G401 (cell line): Measurements from ENCODE around the gene AKR1B15. TPM values are rescaled to one million over a fixed set of nuclear protein-coding genes. Genes with fewer than 3 reads are reported as not detected.
"Not testable (repeated sequence)": the region's sequence is repeated elsewhere in the genome, so short reads cannot be mapped to it uniquely, and the experiment has no call there.

Experiments
- DNase-seq: peaks from one replicate; pipeline ENCODE4 v3.0.0-alpha.2; 2015; ENCODE audit warnings: low spot score
- in situ Hi-C: cut with HindIII; loops from 2 replicates; pipeline ENCODE4 v1.10.0; 2016; ENCODE audit warnings: low sequenced_read_pairs, mixed read lengths
- total RNA-seq: library from RNA; depleted of rRNA; stranded (reverse); fragments of >200 nt; shearing (Covaris generic); gene quantifications from 2 replicates; pipeline ENCODE4 v1.2.3, GENCODE V29; 2014; rRNA removed

The AKR1B15 gene
- total RNA-seq: not detected in 2 replicates

DNA sequence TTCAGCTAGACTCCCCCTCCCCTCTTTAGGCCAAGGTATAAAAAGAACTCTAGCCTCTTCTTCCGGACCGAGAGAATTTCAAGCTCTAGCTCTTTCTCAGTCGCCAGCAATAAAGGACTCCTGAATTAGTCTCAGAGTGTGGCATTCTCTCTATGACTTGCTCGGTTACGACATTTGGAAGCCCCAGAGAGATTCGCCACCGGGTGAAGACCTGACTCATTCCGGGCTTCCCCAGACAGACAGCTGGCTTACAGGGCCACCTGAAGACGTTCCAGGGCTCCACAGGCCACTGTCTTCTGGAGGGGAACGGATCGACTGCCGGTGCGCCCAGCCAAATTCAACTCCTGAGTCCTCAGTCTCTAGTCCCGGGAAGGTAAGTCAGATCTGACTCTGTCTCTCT lies at the start of gene AKR1B15:
TSS of gene AKR1B15 (plus strand) at position 234 of the 400 bp plus-strand sequence. CDS start 15,510 bp downstream, outside the sequence.
- DNase-seq: no peak
- in situ Hi-C loops: no loop called here

- no peak for DNase-seq
- in situ Hi-C loops: no loop called here
Observed at GRCh38 chr7:134500406-134500805, 48.5 kb upstream of the AKR1B15 start.

- no peak for DNase-seq
- in situ Hi-C loops: no loop called here
Observed at GRCh38 chr7:134500982-134501381, 47.9 kb upstream of the AKR1B15 start.

GRCh38 chr7:134502463-134503371 lies 46.2 kb upstream of the AKR1B15 start:
- in situ Hi-C loops: no loop called here

GRCh38 chr7:134504660-134505164 lies 44.2 kb upstream of the AKR1B15 start:
- in situ Hi-C loops: no loop called here
- DNase-seq: no peak

More at GRCh38 chr7:134502463-134503371, 46.2 kb upstream of the AKR1B15 start:
- no peak for DNase-seq

- in situ Hi-C loops: no loop called here
- DNase-seq: no peak
Observed at GRCh38 chr7:134505856-134506255, 43.1 kb upstream of the AKR1B15 start.

GRCh38 chr7:134509010-134509409 lies 39.9 kb upstream of the AKR1B15 start:
- in situ Hi-C loops: no loop called here
- DNase-seq: no peak

DNA sequence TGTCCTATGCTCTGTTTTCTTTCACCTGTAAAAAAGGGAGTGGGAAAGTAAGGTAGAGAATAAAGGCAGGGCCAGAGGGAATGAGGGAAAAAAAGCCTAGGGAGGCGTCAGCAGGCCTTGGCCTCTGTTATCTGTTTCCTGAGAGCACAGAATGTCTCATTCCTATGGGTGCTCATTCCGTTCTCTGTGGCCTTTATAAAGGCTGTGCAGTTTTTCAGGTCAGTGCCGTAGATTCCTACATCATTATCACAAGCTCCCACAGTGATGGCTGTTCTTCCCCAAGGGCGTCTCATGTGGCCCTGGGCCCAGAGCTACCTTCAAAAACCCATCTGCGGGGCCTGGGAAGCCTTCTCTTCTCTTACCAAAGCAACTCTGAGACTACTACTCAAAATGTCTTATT lies 38.3 kb upstream of the AKR1B15 start:
- no peak for DNase-seq
- in situ Hi-C loops: no loop called here

- no peak for DNase-seq
- in situ Hi-C loops: no loop called here
Observed at GRCh38 chr7:134512271-134512670, 36.6 kb upstream of the AKR1B15 start.

- DNase-seq: peak; percentile 21
- in situ Hi-C loops: no loop called here
Observed at GRCh38 chr7:134513169-134513752, 35.6 kb upstream of the AKR1B15 start.

- in situ Hi-C loops: no loop called here
- DNase-seq: no peak
Observed at GRCh38 chr7:134514106-134514505, 34.8 kb upstream of the AKR1B15 start.

GRCh38 chr7:134514663-134515062 lies 34.2 kb upstream of the AKR1B15 start:
- in situ Hi-C loops: no loop called here
- peak; percentile 63 for DNase-seq

DNA sequence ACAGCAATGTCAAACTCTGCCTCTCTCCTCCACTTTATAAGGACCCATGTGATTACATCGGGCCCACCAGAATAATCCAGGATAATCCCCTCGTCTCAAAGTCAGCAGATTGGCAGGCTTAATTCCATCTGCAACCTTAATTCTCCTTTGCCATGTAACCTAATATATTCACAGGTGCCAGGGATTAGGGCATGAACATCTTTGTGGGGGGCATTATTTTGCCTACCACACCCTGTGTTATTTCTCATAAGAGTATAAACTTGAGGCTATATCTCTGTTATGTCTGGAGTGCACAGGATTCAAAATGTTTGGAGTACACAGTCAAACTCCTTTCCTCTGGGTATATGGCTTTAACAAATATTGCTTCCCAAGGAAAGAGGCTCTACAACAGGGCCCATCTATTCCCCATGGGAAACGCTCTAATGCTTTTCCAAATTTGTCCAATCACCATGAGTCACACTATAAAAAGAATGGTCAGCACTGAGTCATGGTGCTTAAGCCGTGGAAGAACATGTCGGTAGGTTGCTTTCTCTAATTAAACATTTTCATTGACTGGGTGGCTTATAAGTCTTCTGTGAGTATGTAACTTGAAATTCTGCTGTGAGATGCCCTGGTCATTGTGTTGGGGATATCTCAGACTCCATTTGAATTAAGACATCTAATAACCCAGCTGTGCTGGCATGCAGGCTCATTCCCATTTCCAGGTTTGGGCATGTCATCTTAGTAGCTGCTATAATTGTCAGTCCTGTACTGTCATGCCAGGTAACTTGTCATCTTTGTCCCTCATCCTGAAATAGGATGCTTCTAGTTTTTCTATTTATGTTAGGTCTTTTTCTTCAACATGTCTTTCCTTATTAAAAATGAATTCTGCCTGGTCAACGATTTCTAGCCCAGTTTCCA lies 33.1 kb upstream of the AKR1B15 start:
- DNase-seq: no peak
- in situ Hi-C loops: no loop called here

DNA sequence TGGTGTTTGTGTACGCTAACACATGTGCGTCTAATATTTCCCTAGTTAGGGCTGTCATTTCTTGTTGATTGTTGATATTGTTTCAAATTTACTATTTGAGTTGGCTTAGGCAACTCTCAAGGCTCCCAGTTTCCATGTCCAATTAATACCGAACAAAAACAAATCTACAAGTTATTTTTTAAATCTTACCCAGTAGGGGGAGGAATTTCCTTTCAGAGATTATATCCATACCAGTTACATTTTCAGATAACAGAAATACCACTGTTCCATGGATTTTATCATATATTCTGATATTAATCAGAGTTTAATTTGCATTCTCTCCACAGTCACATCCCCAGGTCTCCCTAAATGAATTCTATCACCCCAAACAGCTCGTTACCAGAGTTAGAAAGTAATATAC lies 28.8 kb upstream of the AKR1B15 start:
- in situ Hi-C loops: no loop called here
- no peak for DNase-seq

- DNase-seq: no peak
- in situ Hi-C loops: no loop called here
Observed at GRCh38 chr7:134522601-134523000, 26.3 kb upstream of the AKR1B15 start.

DNA sequence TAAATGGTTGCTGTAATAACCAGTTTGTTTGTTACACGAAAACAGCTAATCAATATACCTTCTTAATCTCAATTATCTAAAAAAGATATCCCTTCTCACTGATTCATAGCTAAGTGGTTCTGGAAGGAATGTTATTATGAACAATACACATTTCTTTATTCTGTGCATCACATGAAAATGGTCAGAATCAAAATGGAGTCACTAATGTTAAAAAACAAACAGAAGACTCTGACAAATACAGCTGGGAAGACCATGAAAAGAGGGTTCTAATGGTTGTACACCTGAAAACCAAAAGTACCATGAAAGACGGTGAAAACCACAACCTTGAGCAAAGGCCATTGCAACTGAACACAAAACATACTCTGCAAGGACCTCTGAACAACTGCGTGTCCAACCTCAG lies 23.5 kb upstream of the AKR1B15 start:
- in situ Hi-C loops, DNase-seq: not testable (repeated sequence)

- DNase-seq, in situ Hi-C loops: not testable (repeated sequence)
Observed at GRCh38 chr7:134526552-134527248, 22.2 kb upstream of the AKR1B15 start.

DNA sequence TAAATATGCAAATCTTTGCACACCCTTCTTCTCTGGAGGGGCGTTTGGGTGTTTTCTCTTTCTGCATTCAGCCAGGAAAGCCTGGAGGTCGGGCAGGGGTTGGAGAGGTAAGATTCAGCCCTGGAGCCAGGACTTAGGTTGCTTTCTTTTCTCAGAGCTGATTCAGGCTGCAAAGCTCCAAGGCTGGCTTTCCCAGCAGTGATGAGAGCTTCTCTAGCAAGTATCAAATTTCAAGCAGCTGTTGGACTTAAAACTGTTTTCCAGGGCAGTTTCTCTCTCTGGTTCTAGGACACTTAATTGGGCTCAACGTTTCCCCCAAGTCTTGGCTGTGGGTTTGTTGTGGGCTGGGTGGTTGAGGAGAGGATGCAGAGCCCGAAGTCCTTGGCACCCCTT lies 20.9 kb upstream of the AKR1B15 start:
- in situ Hi-C loops: no loop called here

GRCh38 chr7:134528749-134529148 lies 20.2 kb upstream of the AKR1B15 start:
- no peak for DNase-seq
- in situ Hi-C loops: no loop called here

More for the DNA sequence above, 20.9 kb upstream of the AKR1B15 start:
- DNase-seq: no peak
